ACC112 (cell line): ENCODE data around the gene DPYSL4.

Source experiments
- H2AFZ ChIP-seq: fragments of 200-600 bp; sonication (generic); one replicate; pipeline ENCODE4 v1.6.0; 2017; ENCODE audit warnings: antibody characterized with exemption, low read length; ENCODE audit not compliant: unreplicated experiment
- H3K27ac ChIP-seq: fragments of 200-600 bp; sonication (generic); 2 replicates; pipeline ENCODE4 v1.5.1; 2014; ENCODE audit warnings: low read depth, mild to moderate bottlenecking, antibody characterized with exemption, low read length, moderate library complexity
- H3K27me3 ChIP-seq: fragments of 200-600 bp; sonication (generic); 2 replicates; pipeline ENCODE4 v1.6.1; 2014; ENCODE audit warnings: mild to moderate bottlenecking, antibody characterized with exemption, low read length, moderate library complexity, mixed read lengths; ENCODE audit not compliant: insufficient read depth
- H3K36me3 ChIP-seq: fragments of 200-600 bp; sonication (generic); 2 replicates; pipeline ENCODE4 v1.6.1; 2016; ENCODE audit warnings: mild to moderate bottlenecking, antibody characterized with exemption, low read length, moderate library complexity, mixed read lengths; ENCODE audit not compliant: insufficient read depth
- H3K4me1 ChIP-seq: fragments of 200-600 bp; sonication (generic); one replicate; pipeline ENCODE4 v1.6.1; 2016; ENCODE audit warnings: low read length, mixed read lengths; ENCODE audit not compliant: insufficient read depth, unreplicated experiment, control insufficient read depth
- H3K4me3 ChIP-seq: fragments of 200-600 bp; sonication (generic); 2 replicates; pipeline ENCODE4 v1.5.1; 2014; ENCODE audit warnings: mild to moderate bottlenecking, low read depth, low read length
- H3K79me2 ChIP-seq: fragments of 200-600 bp; sonication (generic); one replicate; pipeline ENCODE4 v1.6.0; 2016; ENCODE audit warnings: low read length; ENCODE audit not compliant: control insufficient read depth, unreplicated experiment, insufficient read depth

DPYSL4 gene

GRCh38 chr10:132225849-132226205, 39.1 kb downstream of the DPYSL4 start:
- Histone ChIP-seq H3K79me2 (no peaks in the 10 kb centered on the region), H3K27me3 (no peaks in the 10 kb centered on the region), H3K4me1 (no peaks in the 10 kb centered on the region), H3K27ac (no peak overlapping the region), H2AFZ (no peak overlapping the region), H3K4me3 (no peak overlapping the region), H3K36me3 (no peaks in the 10 kb centered on the region)

DNA sequence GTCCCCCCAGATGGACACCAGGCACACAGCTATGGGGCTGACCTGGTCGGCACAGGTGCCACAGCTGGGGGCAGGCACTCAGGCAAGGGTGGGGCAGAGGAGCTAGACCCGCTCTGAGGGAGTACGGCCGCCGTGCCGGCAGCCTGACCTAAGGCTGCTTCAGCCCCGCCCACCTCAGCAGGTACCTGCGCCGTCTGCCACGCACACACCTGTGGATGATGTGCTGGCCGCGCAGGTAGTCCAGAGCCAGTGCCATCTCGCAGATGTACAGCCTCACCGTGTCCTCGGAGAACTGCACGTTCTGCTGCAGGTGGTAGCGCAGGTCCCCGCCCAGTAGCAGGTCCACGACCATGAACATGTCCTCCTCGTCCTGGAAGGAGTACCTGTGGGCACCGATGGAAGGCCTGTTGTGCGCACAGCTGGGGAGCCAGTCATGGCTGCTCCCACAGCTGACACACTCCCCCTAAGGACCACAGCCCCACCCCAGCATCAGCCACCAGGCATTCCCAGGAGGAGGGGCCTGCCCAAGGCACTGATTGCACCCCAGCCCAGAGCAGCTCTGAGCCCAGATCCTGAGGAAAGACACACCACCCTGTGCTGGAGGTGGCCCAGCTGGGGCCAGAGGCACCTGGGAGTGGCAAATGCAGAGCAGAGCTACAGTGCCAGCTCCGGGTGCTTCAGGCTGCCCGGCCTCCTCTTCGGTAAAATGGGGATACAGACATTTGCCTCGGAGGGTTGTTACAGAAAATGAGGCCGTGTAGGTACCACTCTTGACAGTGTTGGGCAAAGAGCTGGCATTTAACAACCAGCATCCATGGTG, 40.0 kb downstream of the DPYSL4 start:
- no peak overlapping the region for H3K27ac ChIP-seq
- H3K4me1 ChIP-seq = no peaks in the 10 kb centered on the region
- H3K36me3 ChIP-seq = no peaks in the 10 kb centered on the region
- H3K27me3 ChIP-seq = no peaks in the 10 kb centered on the region
- H2AFZ ChIP-seq = no peak overlapping the region
- H3K79me2 ChIP-seq = no peaks in the 10 kb centered on the region
- H3K4me3 ChIP-seq = no peak overlapping the region

DNA sequence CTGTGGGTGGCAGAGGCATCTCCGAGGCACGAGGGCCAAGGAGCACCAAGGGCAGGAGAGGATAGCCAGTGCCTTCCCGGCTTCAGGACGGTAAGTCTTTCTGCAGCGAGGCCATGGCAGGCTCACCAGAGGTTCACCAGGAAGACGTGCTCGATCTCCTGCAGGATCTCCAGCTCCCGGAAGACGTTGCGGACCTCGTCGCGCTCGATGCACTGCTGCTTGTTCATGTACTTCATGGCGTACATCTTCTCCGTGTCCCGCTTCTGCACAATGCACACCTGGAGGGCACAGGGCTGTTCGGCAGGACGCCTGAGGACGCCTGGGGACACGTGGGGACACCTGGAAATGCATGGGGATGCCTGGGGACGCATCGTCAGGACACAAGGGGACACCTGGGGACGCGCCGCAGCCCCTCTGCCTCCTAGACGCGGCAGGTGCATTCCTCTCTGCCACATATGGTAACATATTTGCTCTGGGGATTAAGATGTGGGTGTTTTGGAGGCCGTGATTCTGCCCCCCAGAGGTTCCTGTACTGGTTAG, 41.2 kb downstream of the DPYSL4 start:
- no peaks in the 10 kb centered on the region for H3K27me3 ChIP-seq
- H3K4me3 ChIP-seq = no peak overlapping the region
- H3K36me3 ChIP-seq = no peaks in the 10 kb centered on the region
- H3K79me2 ChIP-seq = no peaks in the 10 kb centered on the region
- no peaks in the 10 kb centered on the region for H3K4me1 ChIP-seq
- H2AFZ ChIP-seq = no peak overlapping the region
- H3K27ac ChIP-seq = no peak overlapping the region

DNA sequence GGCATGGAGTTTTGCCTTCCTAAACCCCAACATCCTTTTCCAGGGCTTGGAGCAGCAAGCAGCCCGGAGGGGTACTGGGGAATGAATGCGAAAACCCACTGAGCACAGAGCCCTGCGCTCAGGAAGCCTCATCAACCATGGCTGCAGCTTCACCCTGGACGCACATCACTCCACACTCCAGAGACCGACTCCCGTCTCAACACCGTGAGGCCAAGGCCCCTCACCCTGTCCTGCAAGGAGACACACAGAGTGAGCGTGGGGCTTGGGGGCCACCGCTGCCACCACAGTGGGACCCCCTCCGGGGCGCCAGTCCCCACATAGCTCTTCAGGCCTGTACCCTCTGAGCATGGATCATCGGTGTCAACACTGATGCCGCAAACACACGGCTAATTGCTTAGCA, 41.9 kb downstream of the DPYSL4 start:
- Histone ChIP-seq H2AFZ (no peak overlapping the region), H3K36me3 (no peaks in the 10 kb centered on the region), H3K79me2 (no peaks in the 10 kb centered on the region), H3K27ac (no peak overlapping the region), H3K4me3 (no peak overlapping the region), H3K4me1 (no peaks in the 10 kb centered on the region), H3K27me3 (no peaks in the 10 kb centered on the region)

DNA sequence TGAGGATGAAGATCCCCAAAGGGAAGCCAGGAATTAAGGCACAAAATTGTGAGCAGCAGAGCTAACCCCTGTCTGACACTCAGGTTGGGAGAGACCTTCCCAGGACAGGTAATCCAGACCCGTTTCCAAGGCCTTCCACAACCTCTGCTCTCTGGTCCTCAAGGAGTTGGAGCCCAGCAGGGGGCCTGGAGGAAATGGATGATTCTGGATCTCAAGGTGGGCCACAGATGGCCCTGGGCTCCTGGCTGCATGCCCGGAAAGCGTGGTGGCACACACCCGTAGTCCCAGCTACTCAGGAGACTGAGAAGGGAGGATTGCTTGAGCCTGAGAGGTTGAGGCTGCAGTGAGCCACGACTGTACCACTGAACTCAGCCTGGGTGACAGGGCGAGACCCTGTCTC, 42.3 kb downstream of the DPYSL4 start:
- Histone ChIP-seq H3K4me3 (no peak overlapping the region), H3K27me3 (no peaks in the 10 kb centered on the region), H3K79me2 (no peaks in the 10 kb centered on the region), H3K27ac (no peak overlapping the region), H3K36me3 (no peaks in the 10 kb centered on the region), H3K4me1 (no peaks in the 10 kb centered on the region), H2AFZ (no peak overlapping the region)

DNA sequence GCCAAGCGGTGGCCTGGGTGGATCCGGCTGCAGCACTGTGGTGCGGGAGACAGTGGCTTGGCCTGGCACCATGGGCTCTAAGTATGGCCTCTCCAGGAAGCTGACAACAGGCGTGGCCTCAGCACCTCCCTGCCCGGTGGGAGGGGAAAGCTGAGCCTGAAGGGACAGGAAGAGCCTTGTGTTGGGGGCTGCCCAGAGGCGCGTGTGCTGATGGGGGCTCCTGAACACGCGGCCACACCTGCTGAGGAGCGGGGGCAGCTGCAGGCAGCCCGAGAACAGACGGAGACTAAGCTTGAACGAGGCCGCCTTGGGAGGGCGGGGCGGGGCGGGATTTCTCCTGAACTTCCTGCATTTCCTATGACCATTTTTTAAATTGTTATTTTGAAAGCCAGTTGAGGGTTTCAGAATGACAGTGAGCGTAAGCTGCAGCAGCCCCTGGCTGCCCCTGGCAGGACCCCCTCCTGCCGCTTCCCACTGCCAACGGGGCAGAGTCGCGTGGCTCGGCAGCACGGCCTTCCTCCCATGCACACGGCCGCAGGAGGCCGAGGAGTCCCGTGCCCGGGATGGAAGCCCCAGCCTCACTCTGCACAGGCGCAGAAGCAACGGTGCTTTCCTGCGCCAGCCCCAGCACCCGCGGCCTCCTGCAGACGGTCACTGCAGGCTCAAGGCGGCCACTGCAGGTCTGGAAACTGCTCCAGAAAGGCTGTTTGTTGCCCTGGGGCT, 43.2 kb downstream of the DPYSL4 start:
- H3K27me3 ChIP-seq = no peaks in the 10 kb centered on the region
- no peak overlapping the region for H3K27ac ChIP-seq
- no peak overlapping the region for H2AFZ ChIP-seq
- H3K4me1 ChIP-seq = no peaks in the 10 kb centered on the region
- H3K79me2 ChIP-seq = no peaks in the 10 kb centered on the region
- H3K36me3 ChIP-seq = no peaks in the 10 kb centered on the region
- no peak overlapping the region for H3K4me3 ChIP-seq

DNA sequence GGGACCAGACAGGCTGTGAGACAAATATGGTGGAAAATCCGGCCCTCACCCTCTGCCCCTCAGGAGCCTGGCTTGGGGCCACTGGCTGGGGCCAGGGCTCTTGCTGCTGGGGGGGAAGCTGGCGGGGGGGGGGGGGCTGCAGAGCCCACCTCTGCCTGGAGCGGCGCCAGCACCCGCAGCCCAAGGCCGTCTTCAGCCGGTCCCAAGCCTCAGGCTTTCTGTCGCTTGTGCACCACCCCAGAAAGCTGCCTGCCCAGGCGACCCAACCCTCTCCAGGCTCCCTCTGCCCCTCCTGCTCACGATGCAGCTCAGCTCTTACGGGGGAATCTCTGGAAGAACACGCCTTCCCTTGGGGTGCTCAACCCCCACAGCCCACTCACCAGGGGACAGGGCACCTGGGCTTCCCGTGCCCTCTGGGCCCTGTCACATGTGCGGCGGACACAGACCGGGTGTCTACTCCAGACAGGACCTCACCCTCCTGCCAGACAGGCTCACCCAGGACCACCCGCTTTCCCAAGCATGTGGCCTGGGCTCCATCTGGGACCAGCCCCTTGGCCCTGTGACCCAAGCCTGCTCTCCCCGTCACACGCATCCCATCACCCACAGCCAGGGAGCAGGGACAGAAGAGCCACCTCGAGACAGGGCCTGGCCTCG, 43.9 kb downstream of the DPYSL4 start:
- Histone ChIP-seq H3K4me1 (no peaks in the 10 kb centered on the region), H3K79me2 (no peaks in the 10 kb centered on the region), H3K27me3 (no peaks in the 10 kb centered on the region), H3K36me3 (no peaks in the 10 kb centered on the region), H2AFZ (no peak overlapping the region), H3K4me3 (no peak overlapping the region), H3K27ac (no peak overlapping the region)

- H3K4me1 ChIP-seq = no peaks in the 10 kb centered on the region
- no peak overlapping the region for H2AFZ ChIP-seq
- no peaks in the 10 kb centered on the region for H3K79me2 ChIP-seq
- H3K4me3 ChIP-seq = no peak overlapping the region
- no peaks in the 10 kb centered on the region for H3K27me3 ChIP-seq
- no peaks in the 10 kb centered on the region for H3K36me3 ChIP-seq
- no peak overlapping the region for H3K27ac ChIP-seq
These were observed 44.9 kb downstream of the DPYSL4 start for GRCh38 chr10:132231656-132232022.

DNA sequence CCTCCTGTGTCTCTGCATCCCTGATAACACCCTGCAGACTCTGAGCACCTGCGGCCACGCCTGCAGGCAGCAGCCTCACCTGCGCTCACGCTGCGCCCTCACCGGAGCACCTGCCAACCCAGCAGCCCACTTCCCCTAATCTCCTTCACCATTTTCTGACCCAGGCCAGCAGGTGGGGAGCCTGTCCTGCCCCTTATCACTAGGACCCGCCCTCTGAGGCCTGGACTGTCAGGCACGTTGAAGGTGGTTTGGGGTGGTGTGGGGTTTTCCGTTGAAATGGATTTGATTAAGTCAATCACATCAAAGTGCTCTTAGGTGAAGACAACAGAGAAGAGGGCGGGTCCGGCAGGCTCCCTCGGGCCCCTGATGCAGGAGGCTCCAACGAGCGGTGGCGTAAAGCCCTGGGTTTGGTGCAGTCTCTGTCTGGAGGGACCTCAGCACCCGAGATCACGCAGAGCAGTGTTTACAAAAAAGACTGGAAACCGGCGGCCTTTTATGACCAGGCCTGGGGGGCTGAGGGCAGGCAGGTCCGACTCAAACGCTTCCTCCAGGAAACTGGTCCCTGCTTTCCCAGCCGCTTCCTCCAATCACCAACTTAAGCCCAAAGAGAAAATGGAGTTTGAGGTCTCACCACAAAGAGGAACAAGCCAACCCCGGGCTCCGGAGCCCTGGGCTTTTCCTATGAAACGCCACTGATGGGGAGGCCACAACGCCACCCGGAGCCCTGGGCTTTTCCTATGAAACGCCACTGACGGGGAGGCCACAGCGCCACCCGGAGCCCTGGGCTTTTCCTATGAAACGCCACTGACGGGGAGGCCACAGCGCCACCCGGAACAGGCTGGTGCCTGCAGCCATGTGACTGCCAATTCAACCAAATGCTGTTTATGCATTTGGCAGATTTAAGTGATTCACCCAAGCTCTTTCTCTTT, 45.5 kb downstream of the DPYSL4 start:
- no peak overlapping the region for H2AFZ ChIP-seq
- H3K4me3 ChIP-seq = no peak overlapping the region
- H3K36me3 ChIP-seq = no peaks in the 10 kb centered on the region
- H3K27ac ChIP-seq = no peak overlapping the region
- no peaks in the 10 kb centered on the region for H3K79me2 ChIP-seq
- H3K27me3 ChIP-seq = no peaks in the 10 kb centered on the region
- no peaks in the 10 kb centered on the region for H3K4me1 ChIP-seq

GRCh38 chr10:132232981-132233380, 46.2 kb downstream of the DPYSL4 start:
- H3K4me1 ChIP-seq = no peaks in the 10 kb centered on the region
- H3K27ac ChIP-seq = no peak overlapping the region
- no peaks in the 10 kb centered on the region for H3K27me3 ChIP-seq
- no peaks in the 10 kb centered on the region for H3K36me3 ChIP-seq
- no peak overlapping the region for H3K4me3 ChIP-seq
- no peak overlapping the region for H2AFZ ChIP-seq
- no peaks in the 10 kb centered on the region for H3K79me2 ChIP-seq
